ENCODE data around the gene EHHADH.

The EHHADH gene

DNA sequence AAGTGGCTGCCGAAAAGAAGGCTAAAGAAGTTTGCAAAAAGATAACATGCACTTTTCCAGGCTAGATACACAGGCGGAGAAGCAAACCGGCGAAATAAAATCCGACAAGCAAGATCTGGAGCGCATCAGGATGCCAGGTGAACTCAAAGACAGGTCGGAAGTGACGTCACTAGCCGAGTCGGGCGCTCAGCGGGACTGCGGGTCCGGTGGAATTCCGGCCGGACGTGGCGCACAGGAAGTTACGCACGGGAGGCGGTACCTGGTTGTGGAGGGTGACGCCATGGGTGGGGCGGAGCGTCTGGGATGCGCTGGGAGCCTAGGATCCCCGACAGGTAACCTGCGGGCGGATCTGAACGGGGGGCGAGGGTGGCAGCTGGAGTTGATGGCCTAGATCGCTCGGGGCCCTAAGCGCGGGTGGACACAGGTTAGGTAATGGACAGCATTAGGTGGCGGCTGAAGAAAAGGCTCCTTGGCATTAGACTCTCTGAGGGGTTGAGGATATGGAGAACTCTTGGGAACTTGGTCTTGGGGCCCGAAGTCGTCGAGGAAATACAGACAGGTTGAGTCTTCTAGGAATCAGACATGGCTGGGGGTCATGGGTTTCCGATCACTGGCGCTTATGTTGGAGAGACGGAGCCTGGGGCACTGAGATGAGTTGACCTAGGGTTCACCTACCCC lies 29.0 kb upstream of the EHHADH start:
- no peaks in the 10 kb centered on the region for H3K27me3 ChIP-seq (replicated peaks; ENCODE audit: control insufficient read depth, insufficient read depth, low read length)
- TF ChIP-seq CTCF (IDR thresholded peaks at IDR 0.05; ENCODE audit: insufficient read depth, low read length, poor library complexity, severe bottlenecking), result no peak
- H3K36me3 ChIP-seq (ENCODE audit: control insufficient read depth, insufficient read depth, low read length), result no peaks in the 10 kb centered on the region
- peak; percentile 92 for DNase-seq (ENCODE audit: extremely low read depth, insufficient read length)
- H3K4me3 ChIP-seq (replicated peaks; ENCODE audit: low read depth, low read length), result peak overlapping the region; percentile 88

- Histone ChIP-seq H3K27me3 (replicated peaks; ENCODE audit: control insufficient read depth, insufficient read depth, low read length) (no peaks in the 10 kb centered on the region), H3K36me3 (ENCODE audit: control insufficient read depth, insufficient read depth, low read length) (no peaks in the 10 kb centered on the region), H3K4me3 (replicated peaks; ENCODE audit: low read depth, low read length) (no peak overlapping the region)
- peak; percentile 69 for TF ChIP-seq CTCF (IDR thresholded peaks at IDR 0.05; ENCODE audit: insufficient read depth, low read length, poor library complexity, severe bottlenecking)
- peak; percentile 14 for DNase-seq (ENCODE audit: extremely low read depth, insufficient read length)
Measured at GRCh38 chr3:185280572-185281365, 26.9 kb upstream of the EHHADH start.

DNA sequence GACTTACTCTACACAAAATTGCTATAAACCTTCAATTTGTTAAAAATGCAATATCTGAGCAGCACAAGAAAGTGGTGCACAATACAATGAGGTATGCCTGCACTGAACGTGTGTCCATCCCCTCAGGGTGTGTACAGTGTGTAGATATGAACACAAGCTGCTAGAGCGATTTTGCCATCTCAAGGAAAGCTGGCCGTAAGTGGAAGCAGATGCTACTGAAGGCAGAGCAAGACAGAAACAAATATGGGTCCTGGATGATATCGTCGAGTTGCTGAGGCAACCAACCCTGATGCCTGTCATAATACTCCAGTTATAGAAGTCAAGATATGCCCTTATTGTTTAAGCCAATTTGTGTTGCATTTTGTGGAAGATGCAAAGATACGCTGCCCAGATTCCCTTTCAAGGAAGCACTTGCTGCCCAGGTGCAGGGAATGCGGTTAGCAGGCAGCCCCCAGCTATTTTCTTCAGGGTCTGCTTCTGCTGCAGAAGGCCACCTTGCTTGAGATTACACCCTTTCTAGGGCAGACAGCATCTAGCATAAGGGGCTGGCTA lies 25.8 kb upstream of the EHHADH start:
- H3K27me3 ChIP-seq (replicated peaks; ENCODE audit: control insufficient read depth, insufficient read depth, low read length), result no peaks in the 10 kb centered on the region
- TF ChIP-seq CTCF (IDR thresholded peaks at IDR 0.05; ENCODE audit: insufficient read depth, low read length, poor library complexity, severe bottlenecking), result no peak
- no peaks in the 10 kb centered on the region for H3K36me3 ChIP-seq (ENCODE audit: control insufficient read depth, insufficient read depth, low read length)
- H3K4me3 ChIP-seq (replicated peaks; ENCODE audit: low read depth, low read length), result no peak overlapping the region
- DNase-seq (ENCODE audit: extremely low read depth, insufficient read length), result no peak

DNA sequence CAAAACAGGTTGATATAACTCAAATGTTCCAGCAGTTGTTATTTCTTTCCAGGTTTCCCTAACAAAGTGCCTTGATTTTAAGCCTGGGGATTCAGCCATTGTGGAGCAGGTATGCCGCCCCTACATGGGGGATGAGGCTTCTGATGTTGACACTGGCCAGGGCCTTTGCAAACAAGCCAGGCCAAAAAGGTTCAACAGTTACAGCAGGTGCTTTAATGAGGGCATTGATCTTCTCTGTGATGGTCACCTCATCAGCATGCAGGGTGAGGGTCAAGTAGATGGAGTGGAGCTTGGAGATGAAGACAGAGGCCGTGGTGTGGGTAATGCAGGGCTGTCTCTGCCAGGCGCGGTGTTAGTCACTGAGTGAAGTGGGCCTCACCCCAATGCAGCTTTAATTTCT lies 22.6 kb upstream of the EHHADH start:
- Histone ChIP-seq H3K36me3 (ENCODE audit: control insufficient read depth, insufficient read depth, low read length) (no peaks in the 10 kb centered on the region), H3K27me3 (replicated peaks; ENCODE audit: control insufficient read depth, insufficient read depth, low read length) (no peaks in the 10 kb centered on the region), H3K4me3 (replicated peaks; ENCODE audit: low read depth, low read length) (no peak overlapping the region)
- no peak for TF ChIP-seq CTCF (IDR thresholded peaks at IDR 0.05; ENCODE audit: insufficient read depth, low read length, poor library complexity, severe bottlenecking)
- DNase-seq (ENCODE audit: extremely low read depth, insufficient read length), result no peak

DNA sequence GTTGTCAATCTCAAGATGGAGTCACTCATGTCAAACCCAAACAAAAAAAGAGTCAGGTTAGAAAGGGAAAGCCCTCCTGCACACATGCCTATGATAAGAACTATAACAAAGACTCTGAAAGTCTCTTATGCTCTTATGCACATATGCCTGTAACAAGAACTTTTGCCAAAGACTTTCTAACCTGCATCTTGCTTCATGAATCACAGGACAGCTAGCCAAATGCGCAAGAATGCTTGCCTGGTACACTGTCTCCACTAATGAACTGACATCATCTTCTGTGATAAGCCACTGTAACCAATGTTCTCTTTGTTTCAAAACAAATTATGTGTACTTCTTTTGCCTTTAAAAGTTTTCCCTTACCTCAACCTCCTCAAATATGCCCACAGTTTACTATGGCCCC lies 18.2 kb upstream of the EHHADH start:
- DNase-seq (ENCODE audit: extremely low read depth, insufficient read length), result no peak
- no peak overlapping the region for H3K4me3 ChIP-seq (replicated peaks; ENCODE audit: low read depth, low read length)
- H3K27me3 ChIP-seq (replicated peaks; ENCODE audit: control insufficient read depth, insufficient read depth, low read length), result no peaks in the 10 kb centered on the region
- TF ChIP-seq CTCF (IDR thresholded peaks at IDR 0.05; ENCODE audit: insufficient read depth, low read length, poor library complexity, severe bottlenecking), result no peak
- H3K36me3 ChIP-seq (ENCODE audit: control insufficient read depth, insufficient read depth, low read length), result no peaks in the 10 kb centered on the region

Measured in GM06990 (cell line).